Immature natural killer cell (primary cell): ENCODE measurements around the gene TFAP2E. TPM values are rescaled to one million over a fixed set of nuclear protein-coding genes. Genes with fewer than 3 reads are reported as not detected.

Experiments used
- DNase-seq, 3 donors: peaks; one replicate each; pipeline ENCODE4 v3.0.0; 2022; ENCODE audit warnings: mixed read lengths in 1 of 3
- H3K27ac Mint-ChIP-seq, 6 donors: one replicate each; pipeline ENCODE4 v1.8.0; 2020; ENCODE audit warnings: mixed read lengths in 6 of 6, mild to moderate bottlenecking in 5 of 6, inconsistent platforms in 4 of 6, moderate library complexity in 3 of 6
- H3K27me3 Mint-ChIP-seq, 3 donors: one replicate each; pipeline ENCODE4 v1.8.0; 2020 to 2021; ENCODE audit warnings: low read depth in 3 of 3, mild to moderate bottlenecking in 3 of 3, mixed read lengths in 3 of 3, moderate library complexity in 3 of 3, inconsistent platforms in 1 of 3
- H3K36me3 Mint-ChIP-seq, 3 donors: one replicate each; pipeline ENCODE4 v1.8.0; 2020; ENCODE audit warnings: mixed read lengths in 3 of 3, inconsistent platforms in 2 of 3, mild to moderate bottlenecking in 2 of 3
- H3K4me1 Mint-ChIP-seq, 2 donors: one replicate each; pipeline ENCODE4 v1.8.0; 2020; ENCODE audit warnings: inconsistent platforms in 2 of 2, mild to moderate bottlenecking in 2 of 2, mixed read lengths in 2 of 2, moderate library complexity in 1 of 2
- H3K4me3 Mint-ChIP-seq, 5 donors: one replicate each; pipeline ENCODE4 v1.8.0; 2020; ENCODE audit warnings: mild to moderate bottlenecking in 5 of 5, mixed read lengths in 5 of 5, inconsistent platforms in 3 of 5, moderate library complexity in 3 of 5
- H3K9me3 Mint-ChIP-seq, 6 donors: one replicate each; pipeline ENCODE4 v1.8.0; 2020; ENCODE audit warnings: mild to moderate bottlenecking in 6 of 6, mixed read lengths in 6 of 6, inconsistent platforms in 4 of 6, moderate library complexity in 3 of 6
- polyA plus RNA-seq, 3 donors: library from polyadenylated mRNA; unstranded; fragments of 300-500 nt; fragmentation: Illumina TruSeq; gene quantifications; one replicate each; pipeline ENCODE4 v1.2.3, GENCODE V29; 2021

Gene TFAP2E
- polyA plus RNA-seq, 3 donors from 2014 or later: 1.3 to 1.8 TPM; not detected in 1

- no peaks in the 10 kb centered on the region for H3K27me3 Mint-ChIP-seq
- H3K36me3 Mint-ChIP-seq: peaks cover 7 to 22% (median 9%) of the 10 kb centered on the region in 3 donors
- peaks cover 27 to 67% of the 10 kb centered on the region in 2 donors for H3K4me1 Mint-ChIP-seq
- H3K4me3 Mint-ChIP-seq: no peak overlapping the region
- H3K27ac Mint-ChIP-seq: peak overlapping the region in 3 of 6 donors; percentile 16 to 23 (median 22)
- peak; percentile 25 to 43 (median 39) for DNase-seq
- no peaks in the 10 kb centered on the region for H3K9me3 Mint-ChIP-seq
Observed at GRCh38 chr1:35544976-35545375, 28.1 kb upstream of the TFAP2E start.

- H3K27me3 Mint-ChIP-seq: no peaks in the 10 kb centered on the region
- H3K36me3 Mint-ChIP-seq: peaks cover 8 to 24% (median 9%) of the 10 kb centered on the region in 3 donors
- no peak for DNase-seq
- H3K4me1 Mint-ChIP-seq: peaks cover 18 to 58% of the 10 kb centered on the region in 2 donors
- H3K4me3 Mint-ChIP-seq: no peak overlapping the region
- no peak overlapping the region for H3K27ac Mint-ChIP-seq
- H3K9me3 Mint-ChIP-seq: no peaks in the 10 kb centered on the region
Observed at GRCh38 chr1:35546614-35547013, 26.5 kb upstream of the TFAP2E start.

- DNase-seq: no peak
- peaks cover 0 to 12% (median 7%) of the 10 kb centered on the region in 3 donors for H3K36me3 Mint-ChIP-seq
- peaks cover 32 to 59% of the 10 kb centered on the region in 2 donors for H3K4me1 Mint-ChIP-seq
- H3K9me3 Mint-ChIP-seq: no peaks in the 10 kb centered on the region
- no peak overlapping the region for H3K4me3 Mint-ChIP-seq
- peaks cover 3 to 8% (median 5%) of the 10 kb centered on the region in 3 donors for H3K27me3 Mint-ChIP-seq
- peak overlapping the region in 1 of 6 donors; percentile 56 for H3K27ac Mint-ChIP-seq
Observed at GRCh38 chr1:35553851-35554250, 19.3 kb upstream of the TFAP2E start.

GRCh38 chr1:35554266-35555211 is 18.6 kb upstream of the TFAP2E start:
- Mint-ChIP-seq H3K27ac (peak overlapping the region in 1 of 6 donors; percentile 35), H3K4me1 (peaks cover 35 to 57% of the 10 kb centered on the region in 2 donors), H3K9me3 (no peaks in the 10 kb centered on the region), H3K27me3 (peaks cover 3 to 8% (median 5%) of the 10 kb centered on the region in 3 donors), H3K4me3 (peak overlapping the region in 2 of 5 donors; percentile 95), H3K36me3 (peaks cover 0 to 12% (median 4%) of the 10 kb centered on the region in 3 donors)
- no peak for DNase-seq

GRCh38 chr1:35555212-35555584 is 17.9 kb upstream of the TFAP2E start:
- peaks cover 3 to 8% (median 5%) of the 10 kb centered on the region in 3 donors for H3K27me3 Mint-ChIP-seq
- H3K27ac Mint-ChIP-seq: peak overlapping the region in 5 of 6 donors; percentile 13 to 66 (median 31)
- no peak for DNase-seq
- no peaks in the 10 kb centered on the region for H3K9me3 Mint-ChIP-seq
- H3K36me3 Mint-ChIP-seq: peaks cover 0 to 9% (median 4%) of the 10 kb centered on the region in 3 donors
- H3K4me3 Mint-ChIP-seq: peak overlapping the region in 4 of 5 donors; percentile 13 to 95 (median 72)
- H3K4me1 Mint-ChIP-seq: peaks cover 38 to 55% of the 10 kb centered on the region in 2 donors

GRCh38 chr1:35555601-35556477 is 17.3 kb upstream of the TFAP2E start:
- H3K27me3 Mint-ChIP-seq: peaks cover 3 to 8% (median 5%) of the 10 kb centered on the region in 3 donors
- peaks cover 0 to 9% (median 4%) of the 10 kb centered on the region in 3 donors for H3K36me3 Mint-ChIP-seq
- H3K27ac Mint-ChIP-seq: peak overlapping the region; percentile 68 to 89 (median 82)

GRCh38 chr1:35556484-35557117 is 16.5 kb upstream of the TFAP2E start:
- DNase-seq: no peak
- Mint-ChIP-seq H3K36me3 (peaks cover 0 to 8% (median 3%) of the 10 kb centered on the region in 3 donors), H3K27ac (peak overlapping the region; percentile 68 to 89 (median 82)), H3K4me3 (peak overlapping the region; percentile 89 to 96 (median 95)), H3K4me1 (peaks cover 38 to 55% of the 10 kb centered on the region in 2 donors), H3K27me3 (peaks cover 3 to 8% (median 5%) of the 10 kb centered on the region in 3 donors), H3K9me3 (no peaks in the 10 kb centered on the region)

More at GRCh38 chr1:35555601-35556477, 17.3 kb upstream of the TFAP2E start:
- Mint-ChIP-seq H3K4me3 (peak overlapping the region; percentile 89 to 96 (median 95)), H3K9me3 (no peaks in the 10 kb centered on the region), H3K4me1 (peaks cover 38 to 55% of the 10 kb centered on the region in 2 donors)
- no peak for DNase-seq

- no peak for DNase-seq
- Mint-ChIP-seq H3K4me3 (peak within 1 kb of the TSS; percentile 93 to 96 (median 95)), H3K4me1 (peaks cover 38 to 55% of the 10 kb centered on the region in 2 donors), H3K27me3 (peaks cover 3 to 8% (median 5%) of the 10 kb centered on the region in 3 donors), H3K9me3 (no peaks in the 10 kb centered on the region), H3K36me3 (peaks cover 0 to 4% (median 0%) of the 10 kb centered on the region in 3 donors), H3K27ac (peak within 1 kb of the TSS; percentile 87 to 95 (median 90))
Observed at GRCh38 chr1:35557118-35557610, 15.9 kb upstream of the TFAP2E start, which contains the start of gene KIAA0319L. TSS of gene KIAA0319L (minus strand) at chr1:35557403. CDS start at chr1:35554491, 2,912 bp downstream.

GRCh38 chr1:35557611-35558373 is 15.3 kb upstream of the TFAP2E start, which contains the start of gene NCDN:
TSS of gene NCDN (plus strand) at chr1:35557799. CDS start at chr1:35558191, 392 bp downstream.
- Mint-ChIP-seq H3K4me1 (peaks cover 38 to 55% of the 10 kb centered on the region in 2 donors), H3K27ac (peak within 1 kb of the TSS; percentile 87 to 95 (median 90)), H3K27me3 (peaks cover 3 to 8% (median 5%) of the 10 kb centered on the region in 3 donors), H3K4me3 (peak within 1 kb of the TSS; percentile 93 to 96 (median 95)), H3K9me3 (no peaks in the 10 kb centered on the region), H3K36me3 (peaks cover 0 to 4% (median 0%) of the 10 kb centered on the region in 3 donors)
- peak; percentile 93 to 94 (median 94) for DNase-seq

- H3K9me3 Mint-ChIP-seq: no peaks in the 10 kb centered on the region
- H3K27ac Mint-ChIP-seq: peak overlapping the region; percentile 87 to 95 (median 90)
- H3K4me1 Mint-ChIP-seq: peaks cover 36 to 50% of the 10 kb centered on the region in 2 donors
- peaks cover 3 to 8% (median 5%) of the 10 kb centered on the region in 3 donors for H3K27me3 Mint-ChIP-seq
- DNase-seq: no peak
- H3K36me3 Mint-ChIP-seq: no peaks in the 10 kb centered on the region
- peak overlapping the region; percentile 93 to 96 (median 95) for H3K4me3 Mint-ChIP-seq
Observed at GRCh38 chr1:35558374-35559316, 14.5 kb upstream of the TFAP2E start.

- no peak for DNase-seq
- Mint-ChIP-seq H3K27ac (peak overlapping the region in 5 of 6 donors; percentile 10 to 79 (median 69)), H3K4me3 (peak overlapping the region in 4 of 5 donors; percentile 22 to 45 (median 31)), H3K36me3 (no peaks in the 10 kb centered on the region), H3K4me1 (peaks cover 37 to 44% of the 10 kb centered on the region in 2 donors), H3K9me3 (no peaks in the 10 kb centered on the region), H3K27me3 (peaks cover 3 to 8% (median 5%) of the 10 kb centered on the region in 3 donors)
Observed at GRCh38 chr1:35559317-35559944, 13.7 kb upstream of the TFAP2E start.
